K562 (cell line): ENCODE measurements around the gene NRSN2. TPM values are rescaled to one million over a fixed set of nuclear protein-coding genes. Genes with fewer than 3 reads are reported as not detected.

Source experiments
- ARID1B ChIP-seq: fragments of 450-650 bp; IDR thresholded peaks from 2 replicates; pipeline ENCODE4 v1.6.1; 2016; ENCODE audit warnings: antibody characterized with exemption, mild to moderate bottlenecking, inconsistent platforms
- ASH1L ChIP-seq: fragments of 450-650 bp; IDR thresholded peaks from 2 replicates; pipeline ENCODE4 v1.6.1; 2018; ENCODE audit warnings: borderline replicate concordance, mild to moderate bottlenecking, low read depth; ENCODE audit not compliant: partially characterized antibody
- HDAC6 ChIP-seq: IDR thresholded peaks from 2 replicates; pipeline ENCODE4 v1.6.1; 2012; ENCODE audit warnings: low read depth, mild to moderate bottlenecking, control low read depth, inconsistent platforms, low read length, moderate library complexity
- JUND ChIP-seq, 2 experiments: IDR thresholded peaks; 2 replicates in 1 of 2; 3 replicates in 1 of 2; pipeline ENCODE4 v1.6.1; 2011; ENCODE audit warnings: borderline replicate concordance in 2 of 2, low read depth in 2 of 2, low read length in 2 of 2, improper control_type of control experiment in 1 of 2, missing biosample characterization in 1 of 2, missing genetic modification characterization in 1 of 2, missing genetic modification reagents in 1 of 2
- KHSRP ChIP-seq: fragments of 450-650 bp; IDR thresholded peaks from 2 replicates; pipeline ENCODE4 v1.6.1; 2017
- MCM2 ChIP-seq: fragments of 450-650 bp; IDR thresholded peaks from 2 replicates; pipeline ENCODE4 v1.6.1; 2017; ENCODE audit warnings: low read depth, mild to moderate bottlenecking
- MTA3 ChIP-seq: fragments of 450-650 bp; formaldehyde crosslinking; IDR thresholded peaks from 2 replicates; pipeline ENCODE4 v1.6.1; 2017; ENCODE audit warnings: mild to moderate bottlenecking, borderline replicate concordance
- NEUROD1 ChIP-seq: fragments of 150-350 bp; IDR thresholded peaks from 2 replicates; pipeline ENCODE4 v1.6.1; 2014; ENCODE audit warnings: borderline replicate concordance, low read length, low read depth; ENCODE audit not compliant: partially characterized antibody
- NRF1 ChIP-seq, 2 experiments: fragments of 450-650 bp; IDR thresholded peaks in 1 of 2; conservative IDR thresholded peaks in 1 of 2; 2 replicates each; pipeline ENCODE4 v1.6.1; 2014; ENCODE audit warnings: mild to moderate bottlenecking in 2 of 2
- RCOR1 ChIP-seq, 2 experiments: IDR thresholded peaks; 2 replicates each; pipeline ENCODE4 v1.6.1; 2012; ENCODE audit warnings: low read depth in 2 of 2, low read length in 2 of 2, borderline replicate concordance in 1 of 2, improper control_type of control experiment in 1 of 2
- SMARCA4 ChIP-seq: fragments of 450-650 bp; IDR thresholded peaks from 2 replicates; pipeline ENCODE4 v1.6.1; 2016
- SP2 ChIP-seq: IDR thresholded peaks from 2 replicates; pipeline ENCODE4 v1.6.1; 2011; ENCODE audit warnings: mild to moderate bottlenecking, low read depth, low read length, moderate library complexity; ENCODE audit not compliant: poor library complexity, severe bottlenecking; ENCODE audit errors: extremely low read depth
- polyA plus RNA-seq, 8 experiments: library from polyadenylated mRNA; depleted of rRNA in 4 of 8; stranded (reverse) in 5 of 8; unstranded in 3 of 8; fragments of >200 nt; fragmentation: Nextera tagmentation in 2 of 8; fragmentation: Illumina TruSeq in 1 of 8; extraction: Ambion mirVana in 2 of 8; extraction: Trizol in 1 of 8; gene quantifications; 2 replicates each; pipeline versions ENCODE4 v1.2.1 to v1.2.3, GENCODE V29; 2011 to 2014; ENCODE audit warnings: inconsistent platforms in 1 of 8, missing spikeins in 1 of 8
- total RNA-seq, 7 experiments: library from RNA; depleted of rRNA in 6 of 7; stranded (reverse); fragments of >200 nt in 6 of 7; fragmentation: Illumina TruSeq in 2 of 7; extraction: Trizol in 2 of 7; gene quantifications; 2 replicates each; pipeline versions ENCODE4 v1.2.1 to v1.2.3, GENCODE V29; 2011 to 2021; ENCODE audit warnings: low replicate concordance in 1 of 7
- TF ChIP-seq, protein P1 (sequence below): sonication (generic); formaldehyde crosslinking; IDR thresholded peaks from 2 replicates; pipeline ENCODE4 v1.8.1; 2023; ENCODE audit warnings: mild to moderate bottlenecking, missing genetic modification reagents
- TF ChIP-seq, protein P2 (sequence below): fragments of 450-650 bp; IDR thresholded peaks from 2 replicates; pipeline ENCODE4 v1.6.1; 2018; ENCODE audit warnings: mild to moderate bottlenecking, low read depth; ENCODE audit not compliant: partially characterized antibody
- TF ChIP-seq, protein P3 (sequence below): fragments of 250-450 bp; sonication (Bioruptor Pico); IDR thresholded peaks from 2 replicates; pipeline ENCODE4 v1.9.0; 2021; ENCODE audit warnings: mild to moderate bottlenecking, inconsistent platforms

The NRSN2 gene
- total and polyA plus RNA-seq, 9 of the 15 experiments (the other 6 are each of a cell fraction or from before 2014, with no cell fraction given), result 7.5 to 29.7 (median 11.1) TPM

DNA sequence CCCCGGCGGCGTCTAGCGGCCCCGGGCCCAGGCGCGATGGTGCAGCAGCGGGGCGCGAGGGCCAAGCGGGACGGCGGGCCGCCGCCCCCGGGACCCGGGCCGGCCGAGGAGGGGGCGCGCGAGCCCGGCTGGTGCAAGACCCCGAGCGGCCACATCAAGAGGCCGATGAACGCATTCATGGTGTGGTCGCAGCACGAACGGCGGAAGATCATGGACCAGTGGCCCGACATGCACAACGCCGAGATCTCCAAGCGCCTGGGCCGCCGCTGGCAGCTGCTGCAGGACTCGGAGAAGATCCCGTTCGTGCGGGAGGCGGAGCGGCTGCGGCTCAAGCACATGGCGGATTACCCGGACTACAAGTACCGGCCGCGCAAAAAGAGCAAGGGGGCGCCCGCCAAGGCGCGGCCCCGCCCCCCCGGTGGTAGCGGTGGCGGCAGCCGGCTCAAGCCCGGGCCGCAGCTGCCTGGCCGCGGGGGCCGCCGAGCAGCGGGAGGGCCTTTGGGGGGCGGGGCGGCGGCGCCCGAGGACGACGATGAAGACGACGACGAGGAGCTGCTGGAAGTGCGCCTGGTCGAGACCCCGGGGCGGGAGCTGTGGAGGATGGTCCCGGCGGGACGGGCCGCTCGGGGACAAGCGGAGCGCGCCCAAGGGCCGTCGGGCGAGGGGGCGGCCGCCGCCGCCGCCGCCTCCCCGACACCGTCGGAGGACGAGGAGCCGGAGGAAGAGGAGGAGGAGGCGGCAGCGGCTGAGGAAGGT, 20.8 kb upstream of the NRSN2 start (continued):
- no peak for TF ChIP-seq JUND (IDR thresholded peaks at IDR 0.05; ENCODE audit: borderline replicate concordance, low read depth, low read length)
- TF ChIP-seq JUND (tag; IDR thresholded peaks at IDR 0.05; ENCODE audit: borderline replicate concordance, low read depth, low read length), result no peak
- TF ChIP-seq, protein P1, sequence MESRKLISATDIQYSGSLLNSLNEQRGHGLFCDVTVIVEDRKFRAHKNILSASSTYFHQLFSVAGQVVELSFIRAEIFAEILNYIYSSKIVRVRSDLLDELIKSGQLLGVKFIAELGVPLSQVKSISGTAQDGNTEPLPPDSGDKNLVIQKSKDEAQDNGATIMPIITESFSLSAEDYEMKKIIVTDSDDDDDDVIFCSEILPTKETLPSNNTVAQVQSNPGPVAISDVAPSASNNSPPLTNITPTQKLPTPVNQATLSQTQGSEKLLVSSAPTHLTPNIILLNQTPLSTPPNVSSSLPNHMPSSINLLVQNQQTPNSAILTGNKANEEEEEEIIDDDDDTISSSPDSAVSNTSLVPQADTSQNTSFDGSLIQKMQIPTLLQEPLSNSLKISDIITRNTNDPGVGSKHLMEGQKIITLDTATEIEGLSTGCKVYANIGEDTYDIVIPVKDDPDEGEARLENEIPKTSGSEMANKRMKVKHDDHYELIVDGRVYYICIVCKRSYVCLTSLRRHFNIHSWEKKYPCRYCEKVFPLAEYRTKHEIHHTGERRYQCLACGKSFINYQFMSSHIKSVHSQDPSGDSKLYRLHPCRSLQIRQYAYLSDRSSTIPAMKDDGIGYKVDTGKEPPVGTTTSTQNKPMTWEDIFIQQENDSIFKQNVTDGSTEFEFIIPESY (CRISPR knock-in tag), result no peak
- TF ChIP-seq ASH1L, result no peak
- TF ChIP-seq, protein P2, sequence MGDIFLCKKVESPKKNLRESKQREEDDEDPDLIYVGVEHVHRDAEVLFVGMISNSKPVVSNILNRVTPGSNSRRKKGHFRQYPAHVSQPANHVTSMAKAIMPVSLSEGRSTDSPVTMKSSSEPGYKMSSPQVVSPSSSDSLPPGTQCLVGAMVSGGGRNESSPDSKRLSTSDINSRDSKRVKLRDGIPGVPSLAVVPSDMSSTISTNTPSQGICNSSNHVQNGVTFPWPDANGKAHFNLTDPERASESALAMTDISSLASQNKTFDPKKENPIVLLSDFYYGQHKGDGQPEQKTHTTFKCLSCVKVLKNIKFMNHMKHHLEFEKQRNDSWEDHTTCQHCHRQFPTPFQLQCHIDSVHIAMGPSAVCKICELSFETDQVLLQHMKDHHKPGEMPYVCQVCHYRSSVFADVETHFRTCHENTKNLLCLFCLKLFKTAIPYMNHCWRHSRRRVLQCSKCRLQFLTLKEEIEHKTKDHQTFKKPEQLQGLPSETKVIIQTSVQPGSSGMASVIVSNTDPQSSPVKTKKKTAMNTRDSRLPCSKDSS, result no peak
- no peak for TF ChIP-seq NRF1 (conservative IDR thresholded peaks at IDR 0.05 in 1 of 2, IDR thresholded peaks at IDR 0.05 in 1 of 2)
- no peak for TF ChIP-seq SMARCA4
- TF ChIP-seq, protein P3, sequence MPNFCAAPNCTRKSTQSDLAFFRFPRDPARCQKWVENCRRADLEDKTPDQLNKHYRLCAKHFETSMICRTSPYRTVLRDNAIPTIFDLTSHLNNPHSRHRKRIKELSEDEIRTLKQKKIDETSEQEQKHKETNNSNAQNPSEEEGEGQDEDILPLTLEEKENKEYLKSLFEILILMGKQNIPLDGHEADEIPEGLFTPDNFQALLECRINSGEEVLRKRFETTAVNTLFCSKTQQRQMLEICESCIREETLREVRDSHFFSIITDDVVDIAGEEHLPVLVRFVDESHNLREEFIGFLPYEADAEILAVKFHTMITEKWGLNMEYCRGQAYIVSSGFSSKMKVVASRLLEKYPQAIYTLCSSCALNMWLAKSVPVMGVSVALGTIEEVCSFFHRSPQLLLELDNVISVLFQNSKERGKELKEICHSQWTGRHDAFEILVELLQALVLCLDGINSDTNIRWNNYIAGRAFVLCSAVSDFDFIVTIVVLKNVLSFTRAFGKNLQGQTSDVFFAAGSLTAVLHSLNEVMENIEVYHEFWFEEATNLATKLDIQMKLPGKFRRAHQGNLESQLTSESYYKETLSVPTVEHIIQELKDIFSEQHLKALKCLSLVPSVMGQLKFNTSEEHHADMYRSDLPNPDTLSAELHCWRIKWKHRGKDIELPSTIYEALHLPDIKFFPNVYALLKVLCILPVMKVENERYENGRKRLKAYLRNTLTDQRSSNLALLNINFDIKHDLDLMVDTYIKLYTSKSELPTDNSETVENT (CRISPR knock-in tag), result no peak
- no peak for TF ChIP-seq ARID1B
- no peak for TF ChIP-seq RCOR1 (IDR thresholded peaks at IDR 0.05; ENCODE audit: borderline replicate concordance in 1 of 2, low read depth in 2 of 2, low read length in 2 of 2)
- no peak for TF ChIP-seq SP2
- TF ChIP-seq MTA3, result 0 out of 2 replicates have a peak, but pooled peaks have one; percentile 45
- TF ChIP-seq NEUROD1, result no peak
- TF ChIP-seq HDAC6, result no peak
- TF ChIP-seq MCM2, result no peak
- no peak for TF ChIP-seq KHSRP
- TF ChIP-seq, all 486 proteins: peak for 25
